Fibroblast of mammary gland (primary cell): ENCODE measurements around the gene EIF3A.

Source experiments
- DNase-seq: peaks from one replicate; pipeline ENCODE4 v3.0.0-alpha.2; 2010; ENCODE audit warnings: low read depth
- H3K4me3 ChIP-seq: 2 replicates; pipeline ENCODE4 v1.5.1; 2011; ENCODE audit warnings: low read depth, mild to moderate bottlenecking, low read length, moderate library complexity; ENCODE audit not compliant: control insufficient read depth
- TF ChIP-seq, protein P1 (sequence below): conservative IDR thresholded peaks from 2 replicates; pipeline ENCODE4 v1.5.1; 2011; ENCODE audit warnings: low read depth, low read length, inconsistent platforms; ENCODE audit not compliant: control insufficient read depth, insufficient read depth

EIF3A gene, protein sequence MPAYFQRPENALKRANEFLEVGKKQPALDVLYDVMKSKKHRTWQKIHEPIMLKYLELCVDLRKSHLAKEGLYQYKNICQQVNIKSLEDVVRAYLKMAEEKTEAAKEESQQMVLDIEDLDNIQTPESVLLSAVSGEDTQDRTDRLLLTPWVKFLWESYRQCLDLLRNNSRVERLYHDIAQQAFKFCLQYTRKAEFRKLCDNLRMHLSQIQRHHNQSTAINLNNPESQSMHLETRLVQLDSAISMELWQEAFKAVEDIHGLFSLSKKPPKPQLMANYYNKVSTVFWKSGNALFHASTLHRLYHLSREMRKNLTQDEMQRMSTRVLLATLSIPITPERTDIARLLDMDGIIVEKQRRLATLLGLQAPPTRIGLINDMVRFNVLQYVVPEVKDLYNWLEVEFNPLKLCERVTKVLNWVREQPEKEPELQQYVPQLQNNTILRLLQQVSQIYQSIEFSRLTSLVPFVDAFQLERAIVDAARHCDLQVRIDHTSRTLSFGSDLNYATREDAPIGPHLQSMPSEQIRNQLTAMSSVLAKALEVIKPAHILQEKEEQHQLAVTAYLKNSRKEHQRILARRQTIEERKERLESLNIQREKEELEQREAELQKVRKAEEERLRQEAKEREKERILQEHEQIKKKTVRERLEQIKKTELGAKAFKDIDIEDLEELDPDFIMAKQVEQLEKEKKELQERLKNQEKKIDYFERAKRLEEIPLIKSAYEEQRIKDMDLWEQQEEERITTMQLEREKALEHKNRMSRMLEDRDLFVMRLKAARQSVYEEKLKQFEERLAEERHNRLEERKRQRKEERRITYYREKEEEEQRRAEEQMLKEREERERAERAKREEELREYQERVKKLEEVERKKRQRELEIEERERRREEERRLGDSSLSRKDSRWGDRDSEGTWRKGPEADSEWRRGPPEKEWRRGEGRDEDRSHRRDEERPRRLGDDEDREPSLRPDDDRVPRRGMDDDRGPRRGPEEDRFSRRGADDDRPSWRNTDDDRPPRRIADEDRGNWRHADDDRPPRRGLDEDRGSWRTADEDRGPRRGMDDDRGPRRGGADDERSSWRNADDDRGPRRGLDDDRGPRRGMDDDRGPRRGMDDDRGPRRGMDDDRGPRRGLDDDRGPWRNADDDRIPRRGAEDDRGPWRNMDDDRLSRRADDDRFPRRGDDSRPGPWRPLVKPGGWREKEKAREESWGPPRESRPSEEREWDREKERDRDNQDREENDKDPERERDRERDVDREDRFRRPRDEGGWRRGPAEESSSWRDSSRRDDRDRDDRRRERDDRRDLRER (N-terminal part only)

GRCh38 chr10:119080521-119081259, at the start of gene EIF3A:
Gene EIF3A, minus strand, starts transcription at chr10:119080817. Its CDS starts 141 bp downstream, at chr10:119080676.
- DNase-seq: peak; percentile 88
- peak within 1 kb of the TSS; percentile 63 for H3K4me3 ChIP-seq
- TF ChIP-seq, protein P1, sequence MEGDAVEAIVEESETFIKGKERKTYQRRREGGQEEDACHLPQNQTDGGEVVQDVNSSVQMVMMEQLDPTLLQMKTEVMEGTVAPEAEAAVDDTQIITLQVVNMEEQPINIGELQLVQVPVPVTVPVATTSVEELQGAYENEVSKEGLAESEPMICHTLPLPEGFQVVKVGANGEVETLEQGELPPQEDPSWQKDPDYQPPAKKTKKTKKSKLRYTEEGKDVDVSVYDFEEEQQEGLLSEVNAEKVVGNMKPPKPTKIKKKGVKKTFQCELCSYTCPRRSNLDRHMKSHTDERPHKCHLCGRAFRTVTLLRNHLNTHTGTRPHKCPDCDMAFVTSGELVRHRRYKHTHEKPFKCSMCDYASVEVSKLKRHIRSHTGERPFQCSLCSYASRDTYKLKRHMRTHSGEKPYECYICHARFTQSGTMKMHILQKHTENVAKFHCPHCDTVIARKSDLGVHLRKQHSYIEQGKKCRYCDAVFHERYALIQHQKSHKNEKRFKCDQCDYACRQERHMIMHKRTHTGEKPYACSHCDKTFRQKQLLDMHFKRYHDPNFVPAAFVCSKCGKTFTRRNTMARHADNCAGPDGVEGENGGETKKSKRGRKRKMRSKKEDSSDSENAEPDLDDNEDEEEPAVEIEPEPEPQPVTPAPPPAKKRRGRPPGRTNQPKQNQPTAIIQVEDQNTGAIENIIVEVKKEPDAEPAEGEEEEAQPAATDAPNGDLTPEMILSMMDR: no peak

- TF ChIP-seq, protein P1: no peak
- H3K4me3 ChIP-seq: no peak overlapping the region
- no peak for DNase-seq
Observed at GRCh38 chr10:119129721-119130120, 49.1 kb upstream of the EIF3A start.

GRCh38 chr10:119125942-119126341, 45.3 kb upstream of the EIF3A start:
- H3K4me3 ChIP-seq: no peak overlapping the region
- no peak for DNase-seq
- TF ChIP-seq, protein P1: no peak

- no peak overlapping the region for H3K4me3 ChIP-seq
- DNase-seq: no peak
- TF ChIP-seq, protein P1: no peak
Observed at GRCh38 chr10:119120875-119121274, 40.3 kb upstream of the EIF3A start.

- TF ChIP-seq, protein P1: no peak
- peak; percentile 44 for DNase-seq
Observed at GRCh38 chr10:119120413-119120867, 39.8 kb upstream of the EIF3A start.

DNA sequence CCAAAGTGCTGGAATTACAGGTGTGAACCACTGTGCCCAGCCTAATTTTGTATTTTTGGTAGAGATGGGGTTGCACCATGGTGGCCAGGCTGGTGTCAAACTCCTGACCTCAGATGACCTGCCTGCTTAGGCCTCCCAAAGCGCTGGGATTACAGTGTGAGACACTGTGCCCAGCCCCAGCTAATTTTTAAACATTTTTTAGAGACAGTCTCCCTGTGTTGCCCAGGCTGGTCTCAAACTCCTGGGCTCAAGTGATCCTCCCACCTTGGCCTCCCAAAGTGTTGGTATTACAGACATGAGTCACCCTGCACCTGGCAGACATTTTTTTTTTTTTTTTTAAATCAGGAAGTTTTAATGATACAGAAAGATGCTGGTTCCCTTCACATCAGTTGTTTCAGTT, 38.8 kb upstream of the EIF3A start:
- TF ChIP-seq, protein P1: no peak
- H3K4me3 ChIP-seq: no peak overlapping the region
- DNase-seq: no peak

More at GRCh38 chr10:119120413-119120867, 39.8 kb upstream of the EIF3A start:
- no peak overlapping the region for H3K4me3 ChIP-seq
